K562 (cell line): ENCODE measurements around the gene BID. TPM values are rescaled to one million over a fixed set of nuclear protein-coding genes. Genes with fewer than 3 reads are reported as not detected.

Source experiments
- ATAC-seq: fragments of 200-7000 bp; cut with Tn5 transposase; 3 replicates; pipeline ENCODE4 v1.9.1; 2020; ENCODE audit warnings: moderate library complexity
- BruUV-seq: library from RNA; stranded (reverse); fragments of 400-500 nt; replicated peaks from 2 replicates; lab custom pipeline; 2021; lab: Mats Ljungman, UMichigan
- CTCF ChIA-PET: fragments of 300-600 bp; formaldehyde crosslinking; extraction: SDS; loops from one replicate; lab custom pipeline; 2021; ENCODE audit warnings: low intra/inter-chr PET ratio; lab: Yijun Ruan, JAX
- POLR2A ChIA-PET: fragments of 300-600, 350-650 bp; sonication (Branson Sonifier 250); formaldehyde crosslinking; extraction: SDS; loops from one replicate; lab custom pipeline; 2021; ENCODE audit warnings: antibody characterized with exemption, inconsistent platforms; lab: Yijun Ruan, JAX
- DNase-seq, 4 experiments: peaks; one replicate each; pipeline versions ENCODE4 v3.0.0 to v3.0.0-alpha.2; 2011 to 2018; ENCODE audit warnings: low spot score in 3 of 4, mixed read lengths in 3 of 4; ENCODE audit errors: extremely low read depth in 1 of 4
- FAIRE-seq: peaks from 2 replicates; lab custom pipeline; 2011; peaks lifted over from hg19 to GRCh38; lab: Jason Lieb, UNC
- H2AFZ ChIP-seq: 2 replicates; pipeline ENCODE4 v1.6.0; 2011; ENCODE audit warnings: low read depth, low read length, control low read depth, inconsistent platforms
- H3K27ac ChIP-seq: fragments of 200-600 bp; 3 replicates; pipeline ENCODE4 v1.8.0; 2011; ENCODE audit warnings: low read depth, mild to moderate bottlenecking, control low read depth, inconsistent platforms, low read length, moderate library complexity, mixed read lengths; ENCODE audit errors: extremely low read depth
- H3K27me3 ChIP-seq, 2 experiments: fragments of 300-600 bp in 1 of 2; 2 replicates in 1 of 2; 3 replicates in 1 of 2; pipeline versions ENCODE4 v1.6.0 to v1.8.0; 2011; ENCODE audit warnings: inconsistent platforms in 2 of 2, low read length in 2 of 2, mild to moderate bottlenecking in 1 of 2, mixed read lengths in 1 of 2, moderate library complexity in 1 of 2; ENCODE audit not compliant: control insufficient read depth in 2 of 2, insufficient read depth in 2 of 2
- H3K36me3 ChIP-seq: fragments of 300-600 bp; 3 replicates; pipeline ENCODE4 v1.8.0; 2011; ENCODE audit warnings: mild to moderate bottlenecking, low read length, inconsistent platforms; ENCODE audit not compliant: control insufficient read depth, insufficient read depth
- H3K4me1 ChIP-seq, 2 experiments: fragments of 200-600 bp in 1 of 2; replicated peaks in 1 of 2; 2 replicates in 1 of 2; 3 replicates in 1 of 2; pipeline versions ENCODE4 v1.5.1 to v1.8.0; 2011; ENCODE audit warnings: inconsistent platforms in 2 of 2, low read length in 2 of 2, mild to moderate bottlenecking in 1 of 2, mixed read lengths in 1 of 2, moderate library complexity in 1 of 2; ENCODE audit not compliant: control insufficient read depth in 2 of 2, insufficient read depth in 2 of 2
- H3K4me2 ChIP-seq: 2 replicates; pipeline ENCODE4 v1.6.1; 2011; ENCODE audit warnings: low read length, control low read depth, inconsistent platforms, mixed read lengths; ENCODE audit not compliant: insufficient read depth
- H3K4me3 ChIP-seq: fragments of 200-600 bp; sonication (generic), shearing (Covaris generic); 2 replicates; pipeline ENCODE4 v1.5.1; 2016; ENCODE audit warnings: control low read depth, inconsistent platforms
- H3K79me2 ChIP-seq: fragments of 200-600 bp; 3 replicates; pipeline ENCODE4 v1.8.0; 2011; ENCODE audit warnings: low read length, inconsistent platforms; ENCODE audit not compliant: control insufficient read depth, insufficient read depth
- H3K9ac ChIP-seq, 2 experiments: 2 replicates each; pipeline versions ENCODE4 v1.6.0 to v1.6.1; 2011; ENCODE audit warnings: low read depth in 2 of 2, low read length in 2 of 2, control low read depth in 1 of 2, inconsistent platforms in 1 of 2, mild to moderate bottlenecking in 1 of 2, mixed read lengths in 1 of 2; ENCODE audit not compliant: insufficient read depth in 1 of 2
- H3K9me1 ChIP-seq: one replicate; pipeline ENCODE4 v1.6.0; 2011; ENCODE audit warnings: inconsistent platforms, mild to moderate bottlenecking, low read length, moderate library complexity; ENCODE audit not compliant: control insufficient read depth, insufficient read depth
- H3K9me3 ChIP-seq: replicated peaks from 2 replicates; pipeline ENCODE4 v1.5.1; 2011; ENCODE audit warnings: low read depth, low read length, inconsistent platforms; ENCODE audit not compliant: control insufficient read depth, insufficient read depth
- H4K20me1 ChIP-seq: replicated peaks from 2 replicates; pipeline ENCODE4 v1.6.1; 2011; ENCODE audit warnings: low read length, inconsistent platforms, mixed read lengths; ENCODE audit not compliant: control insufficient read depth, insufficient read depth
- CBX2 ChIP-seq: fragments of 200-600 bp; sonication (generic); IDR thresholded peaks from one replicate; pipeline ENCODE4 v1.6.1; 2012; ENCODE audit warnings: mild to moderate bottlenecking, low read length, inconsistent platforms; ENCODE audit not compliant: insufficient read depth, poor library complexity, severe bottlenecking
- CCAR2 ChIP-seq: fragments of 200-400 bp; formaldehyde crosslinking; IDR thresholded peaks from 2 replicates; pipeline ENCODE4 v1.6.1; 2017; ENCODE audit warnings: mild to moderate bottlenecking, low read depth, low read length
- FOXK2 ChIP-seq, 2 experiments: fragments of 450-650 bp; IDR thresholded peaks in 1 of 2; conservative IDR thresholded peaks in 1 of 2; 2 replicates each; pipeline ENCODE4 v1.6.1; 2016; ENCODE audit warnings: low read depth in 2 of 2, mild to moderate bottlenecking in 1 of 2
- NR3C1 ChIP-seq: sonication (generic); formaldehyde crosslinking; IDR thresholded peaks from 2 replicates; pipeline ENCODE4 v1.8.1; 2022; ENCODE audit warnings: missing genetic modification reagents
- ZFP1 ChIP-seq: fragments of 450-650 bp; formaldehyde crosslinking; IDR thresholded peaks from 2 replicates; pipeline ENCODE4 v1.4.0; 2020; ENCODE audit warnings: mild to moderate bottlenecking, mixed read lengths
- ZNF518B ChIP-seq: fragments of 250-450 bp; sonication (Bioruptor Pico); IDR thresholded peaks from 2 replicates; pipeline ENCODE4 v1.5.0; 2021; ENCODE audit warnings: mild to moderate bottlenecking, moderate library complexity
- ZNF583 ChIP-seq: fragments of 250-450 bp; sonication (Bioruptor Pico); IDR thresholded peaks from 2 replicates; pipeline ENCODE4 v1.4.0; 2020
- WGBS: fragments of 100-300 bp; shearing (Covaris generic); methylation state at CpG from one replicate; pipeline ENCODE4 v1.1.6; 2016; ENCODE audit warnings: low coverage, mixed read lengths; ENCODE audit not compliant: insufficient coverage; ENCODE audit errors: missing lambda C conversion rate; 5-methylcytosine and 5-hydroxymethylcytosine counted together
- in situ Hi-C: fragments of 300-500 bp; cut with MboI; formaldehyde crosslinking; loops from 4 replicates; pipeline ENCODE4 v1.15.0; 2018; ENCODE audit warnings: inconsistent platforms, mixed read lengths
- intact Hi-C: fragments of 100-400 bp; cut with micrococcal nuclease; formaldehyde crosslinking; loops from 2 replicates; pipeline ENCODE4 v1.14.2; 2022
- polyA plus RNA-seq, 8 experiments: library from polyadenylated mRNA; depleted of rRNA in 4 of 8; stranded (reverse) in 5 of 8; unstranded in 3 of 8; fragments of >200 nt; fragmentation: Nextera tagmentation in 2 of 8; fragmentation: Illumina TruSeq in 1 of 8; extraction: Ambion mirVana in 2 of 8; extraction: Trizol in 1 of 8; gene quantifications; 2 replicates each; pipeline versions ENCODE4 v1.2.1 to v1.2.3, GENCODE V29; 2011 to 2014; ENCODE audit warnings: inconsistent platforms in 1 of 8, missing spikeins in 1 of 8
- total RNA-seq, 7 experiments: library from RNA; depleted of rRNA in 6 of 7; stranded (reverse); fragments of >200 nt in 6 of 7; fragmentation: Illumina TruSeq in 2 of 7; extraction: Trizol in 2 of 7; gene quantifications; 2 replicates each; pipeline versions ENCODE4 v1.2.1 to v1.2.3, GENCODE V29; 2011 to 2021; ENCODE audit warnings: low replicate concordance in 1 of 7
- TF ChIP-seq, protein P1 (sequence below): conservative IDR thresholded peaks from 2 replicates; pipeline ENCODE4 v1.6.1; 2011; ENCODE audit warnings: low read depth, mild to moderate bottlenecking, low read length; ENCODE audit not compliant: control insufficient read depth
- TF ChIP-seq, protein P2 (sequence below), 2 experiments: fragments of 450-650 bp; IDR thresholded peaks; 2 replicates each; pipeline ENCODE4 v1.6.1; 2016; ENCODE audit warnings: mild to moderate bottlenecking in 2 of 2, borderline replicate concordance in 1 of 2, low read depth in 1 of 2, moderate library complexity in 1 of 2

Gene BID
- total and polyA plus RNA-seq, 9 of the 15 experiments (the other 6 are each of a cell fraction or from before 2014, with no cell fraction given), result 5.2 to 209 (median 63.7) TPM

DNA sequence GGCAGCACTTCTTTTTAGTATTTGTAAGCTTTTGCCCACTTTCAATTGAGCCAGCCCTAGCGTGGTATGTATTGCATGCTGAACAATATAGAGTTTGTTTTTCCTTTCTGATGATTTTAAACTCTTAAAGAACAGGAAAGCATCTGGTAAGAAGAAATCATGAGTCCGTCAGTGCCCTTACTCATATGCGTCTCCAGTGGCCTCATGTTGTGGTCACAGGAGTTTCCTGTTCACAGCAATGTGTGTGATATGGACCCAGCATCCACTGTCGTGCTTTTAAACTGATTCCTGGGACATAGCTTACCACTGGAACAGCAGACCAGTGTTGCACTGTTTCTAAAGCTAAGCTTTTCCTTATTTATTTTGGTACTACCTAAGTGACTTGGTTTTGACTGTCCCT lies 40.1 kb downstream of the BID start:
- Histone ChIP-seq H4K20me1 (no peaks in the 10 kb centered on the region), H3K9ac (no peak overlapping the region), H3K36me3 (peaks cover 86% of the 10 kb centered on the region), H3K4me1 (peaks cover 0 to 2% of the 10 kb centered on the region in 2 experiments; a peak in 2 of 5 replicates), H3K79me2 (no peaks in the 10 kb centered on the region), H3K27me3 (no peaks in the 10 kb centered on the region), H3K9me3 (no peaks in the 10 kb centered on the region), H2AFZ (no peak overlapping the region), H3K9me1 (no peaks in the 10 kb centered on the region), H3K4me2 (no peak overlapping the region), H3K4me3 (no peak overlapping the region), H3K27ac (no peak overlapping the region)
- POLR2A ChIA-PET, result interaction anchor here (1.2 to 1.7 kb wide), 3 partner anchors 10 to 39 kb away, joined by 4 to 6 read pairs (median 4); no protein-coding TSS in a partner anchor
- CTCF ChIA-PET, result no interaction called here
- WGBS, result 77% methylated on average over 4 of the region's 4 CpGs
- 0 out of 3 replicates have a peak, but pooled peaks have one; percentile 19 for ATAC-seq
- no peak for FAIRE-seq
- DNase-seq, result no peak
- in situ Hi-C loops, result loop anchor here (10.0 kb wide), 1 partner anchor 179 kb away; no protein-coding TSS in a partner anchor
- intact Hi-C loops, result no loop called here
- BruUV-seq, result TSS peak; percentile 24
- TF ChIP-seq, protein P1, sequence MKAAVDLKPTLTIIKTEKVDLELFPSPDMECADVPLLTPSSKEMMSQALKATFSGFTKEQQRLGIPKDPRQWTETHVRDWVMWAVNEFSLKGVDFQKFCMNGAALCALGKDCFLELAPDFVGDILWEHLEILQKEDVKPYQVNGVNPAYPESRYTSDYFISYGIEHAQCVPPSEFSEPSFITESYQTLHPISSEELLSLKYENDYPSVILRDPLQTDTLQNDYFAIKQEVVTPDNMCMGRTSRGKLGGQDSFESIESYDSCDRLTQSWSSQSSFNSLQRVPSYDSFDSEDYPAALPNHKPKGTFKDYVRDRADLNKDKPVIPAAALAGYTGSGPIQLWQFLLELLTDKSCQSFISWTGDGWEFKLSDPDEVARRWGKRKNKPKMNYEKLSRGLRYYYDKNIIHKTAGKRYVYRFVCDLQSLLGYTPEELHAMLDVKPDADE, result no peak
- TF ChIP-seq CCAR2 (no peak), ZNF583 (CRISPR knock-in tag) (no peak), CBX2 (no peak), ZNF518B (CRISPR knock-in tag) (no peak), FOXK2 (conservative IDR thresholded peaks at IDR 0.05 in 1 of 2, IDR thresholded peaks at IDR 0.05 in 1 of 2; ENCODE audit: low read depth in 2 of 2) (no peak), NR3C1 (CRISPR knock-in tag) (no peak), ZFP1 (CRISPR knock-in tag) (no peak)
- TF ChIP-seq, protein P2, sequence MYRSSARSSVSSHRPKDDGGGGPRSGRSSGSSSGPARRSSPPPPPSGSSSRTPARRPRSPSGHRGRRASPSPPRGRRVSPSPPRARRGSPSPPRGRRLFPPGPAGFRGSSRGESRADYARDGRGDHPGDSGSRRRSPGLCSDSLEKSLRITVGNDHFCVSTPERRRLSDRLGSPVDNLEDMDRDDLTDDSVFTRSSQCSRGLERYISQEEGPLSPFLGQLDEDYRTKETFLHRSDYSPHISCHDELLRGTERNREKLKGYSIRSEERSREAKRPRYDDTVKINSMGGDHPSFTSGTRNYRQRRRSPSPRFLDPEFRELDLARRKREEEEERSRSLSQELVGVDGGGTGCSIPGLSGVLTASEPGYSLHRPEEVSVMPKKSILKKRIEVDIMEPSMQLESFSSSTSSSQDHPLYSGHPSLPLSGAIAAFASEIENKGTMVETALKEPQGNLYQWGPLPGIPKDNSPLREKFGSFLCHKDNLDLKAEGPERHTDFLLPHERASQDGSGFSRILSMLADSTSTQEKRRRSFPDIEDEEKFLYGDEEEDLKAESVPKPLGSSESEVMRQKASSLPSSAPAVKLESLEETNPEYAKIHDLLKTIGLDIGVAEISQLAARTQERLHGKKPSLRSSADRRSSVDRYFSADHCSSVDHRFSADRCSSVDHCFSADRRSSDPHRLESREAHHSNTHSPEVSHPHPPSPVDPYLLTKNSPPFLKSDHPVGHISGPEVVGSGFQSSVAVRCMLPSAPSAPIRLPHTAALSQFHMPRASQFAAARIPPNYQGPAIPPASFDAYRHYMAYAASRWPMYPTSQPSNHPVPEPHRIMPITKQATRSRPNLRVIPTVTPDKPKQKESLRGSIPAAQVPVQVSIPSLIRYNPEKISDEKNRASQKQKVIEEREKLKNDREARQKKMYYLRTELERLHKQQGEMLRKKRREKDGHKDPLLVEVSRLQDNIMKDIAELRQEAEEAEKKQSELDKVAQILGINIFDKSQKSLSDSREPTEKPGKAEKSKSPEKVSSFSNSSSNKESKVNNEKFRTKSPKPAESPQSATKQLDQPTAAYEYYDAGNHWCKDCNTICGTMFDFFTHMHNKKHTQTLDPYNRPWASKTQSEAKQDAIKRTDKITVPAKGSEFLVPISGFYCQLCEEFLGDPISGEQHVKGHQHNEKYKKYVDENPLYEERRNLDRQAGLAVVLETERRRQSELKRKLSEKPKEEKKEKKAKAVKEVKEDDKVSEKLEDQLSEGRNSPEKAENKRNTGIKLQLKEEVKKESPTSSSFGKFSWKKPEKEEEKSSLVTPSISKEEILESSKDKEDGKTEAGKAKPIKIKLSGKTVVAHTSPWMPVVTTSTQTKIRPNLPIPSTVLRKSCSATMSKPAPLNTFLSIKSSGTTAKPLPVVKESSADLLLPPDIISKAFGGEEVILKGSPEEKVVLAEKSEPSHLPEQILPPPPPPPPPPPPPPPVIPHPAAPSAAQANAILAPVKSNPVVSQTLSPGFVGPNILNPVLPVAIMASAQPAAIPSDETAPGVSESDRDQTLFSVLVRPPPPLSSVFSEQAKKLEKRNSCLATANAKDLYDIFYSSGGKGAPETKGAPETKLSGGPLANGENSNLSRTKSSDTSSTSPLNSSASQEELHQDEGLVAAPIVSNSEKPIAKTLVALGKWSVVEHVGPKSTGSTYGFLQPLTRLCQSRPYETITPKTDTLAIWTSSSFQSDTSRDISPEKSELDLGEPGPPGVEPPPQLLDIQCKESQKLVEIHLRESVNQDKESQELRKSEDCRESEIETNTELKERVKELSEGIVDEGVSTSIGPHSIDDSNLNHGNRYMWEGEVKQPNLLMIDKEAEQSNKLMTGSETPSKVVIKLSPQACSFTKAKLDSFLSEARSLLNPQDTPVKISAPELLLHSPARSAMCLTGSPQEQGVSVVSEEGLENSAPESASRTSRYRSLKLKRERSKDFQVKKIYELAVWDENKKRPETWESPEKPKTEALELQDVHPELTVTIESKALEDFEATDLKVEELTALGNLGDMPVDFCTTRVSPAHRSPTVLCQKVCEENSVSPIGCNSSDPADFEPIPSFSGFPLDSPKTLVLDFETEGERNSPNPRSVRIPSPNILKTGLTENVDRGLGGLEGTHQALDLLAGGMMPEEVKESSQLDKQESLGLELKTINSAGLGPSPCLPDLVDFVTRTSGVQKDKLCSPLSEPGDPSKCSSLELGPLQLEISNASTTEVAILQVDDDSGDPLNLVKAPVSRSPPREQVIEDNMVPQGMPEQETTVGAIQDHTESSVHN (IDR thresholded peaks at IDR 0.05; ENCODE audit: borderline replicate concordance in 1 of 2, low read depth in 1 of 2), result no peak
